NCI-H1092 treated with DMSO at 0.1 percent for 48 hours (cell line): ENCODE results near the gene SNAI1.
A peak's percentile ranks its signal among the peaks of the same experiment; 100 is the strongest.
"Not testable (repeated sequence)": the region's sequence is repeated elsewhere in the genome, so short reads cannot be mapped to it uniquely, and the experiment has no call there.

Source experiments
- DNase-seq: peaks from one replicate; lab custom pipeline; 2025; lab: John Stamatoyannopoulos, UW

Gene SNAI1

DNA sequence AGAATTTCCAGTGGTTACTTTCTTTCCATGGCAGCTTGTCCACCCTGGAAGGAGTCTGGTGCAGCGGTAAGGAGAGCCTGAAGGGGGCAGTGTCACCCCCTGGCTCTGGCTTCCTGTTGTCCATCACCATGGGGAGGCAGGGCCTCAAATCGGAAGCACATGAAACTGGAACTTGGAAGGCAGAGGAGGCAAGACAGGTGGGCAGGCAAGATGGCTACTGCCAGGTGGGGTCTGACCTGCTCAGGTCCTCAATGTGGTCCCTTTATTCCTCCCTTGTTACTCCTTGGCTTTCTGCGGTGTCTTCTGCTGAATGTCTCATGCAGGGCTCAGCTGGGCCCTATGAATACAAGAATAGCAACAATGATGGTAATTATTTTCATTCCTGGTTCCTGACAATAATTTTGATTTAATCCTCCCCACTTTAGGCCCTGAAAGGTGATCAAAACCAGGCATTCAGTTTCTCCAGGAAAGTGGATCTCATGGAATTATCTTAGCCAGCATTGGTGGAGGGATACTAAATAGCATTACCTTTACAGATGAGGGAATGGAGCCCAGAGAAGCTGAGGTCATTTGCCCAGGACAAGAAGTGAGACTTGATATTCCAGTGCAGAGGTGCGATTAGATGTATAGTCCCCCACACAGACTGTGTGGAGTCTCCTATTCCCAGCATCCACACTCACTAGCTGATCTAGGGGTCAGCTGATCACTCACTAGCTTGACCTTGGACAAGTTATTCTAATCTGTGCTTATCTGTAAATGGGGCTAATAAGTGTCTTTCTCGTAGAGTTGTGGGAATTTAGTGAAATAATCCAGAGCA, 17.6 kb upstream of the SNAI1 start:
- DNase-seq = no peak

DNA sequence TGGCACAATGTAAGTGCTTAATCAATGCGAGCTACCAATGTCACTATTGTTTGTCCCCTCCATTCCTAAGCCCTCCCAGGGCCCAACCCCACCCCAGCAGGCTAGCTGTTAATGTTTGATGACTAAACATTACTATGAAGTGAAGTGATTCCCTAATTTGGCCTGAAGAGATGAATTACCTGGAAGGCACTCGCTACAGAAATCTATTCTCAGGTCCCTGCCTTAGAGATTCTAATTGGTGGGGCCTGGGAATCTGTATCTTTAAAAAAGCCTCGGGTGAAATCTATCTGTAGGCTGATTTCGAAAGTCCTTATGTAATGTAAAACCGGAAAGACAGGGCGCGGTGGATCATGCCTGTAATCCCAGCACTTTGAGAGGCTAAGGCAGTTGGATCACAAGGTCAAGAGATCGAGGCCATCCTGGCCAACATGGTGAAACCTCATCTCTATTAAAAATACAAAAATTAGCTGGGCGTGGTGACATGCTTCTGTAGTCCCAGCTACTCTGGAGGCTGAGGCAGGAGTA, 16.9 kb upstream of the SNAI1 start:
- no peak for DNase-seq

DNA sequence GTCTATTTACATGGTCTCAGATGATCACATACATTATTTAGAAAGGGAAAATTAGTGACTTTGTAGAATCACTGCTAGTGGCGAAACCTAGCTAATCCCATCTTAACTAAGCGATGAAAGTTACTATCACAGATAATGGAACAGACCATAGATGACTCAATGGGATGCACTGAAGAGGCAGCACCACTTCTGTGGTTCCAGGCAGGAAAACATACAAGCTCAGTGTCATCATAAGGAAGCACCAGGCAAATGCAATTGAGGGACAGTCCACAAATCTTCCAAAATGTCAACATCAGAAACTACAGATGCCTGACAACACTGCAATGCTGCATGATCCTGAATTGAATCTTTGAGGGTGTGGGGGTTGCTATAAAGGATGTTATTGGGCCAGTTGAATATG, 15.9 kb upstream of the SNAI1 start:
- no peak for DNase-seq

DNA sequence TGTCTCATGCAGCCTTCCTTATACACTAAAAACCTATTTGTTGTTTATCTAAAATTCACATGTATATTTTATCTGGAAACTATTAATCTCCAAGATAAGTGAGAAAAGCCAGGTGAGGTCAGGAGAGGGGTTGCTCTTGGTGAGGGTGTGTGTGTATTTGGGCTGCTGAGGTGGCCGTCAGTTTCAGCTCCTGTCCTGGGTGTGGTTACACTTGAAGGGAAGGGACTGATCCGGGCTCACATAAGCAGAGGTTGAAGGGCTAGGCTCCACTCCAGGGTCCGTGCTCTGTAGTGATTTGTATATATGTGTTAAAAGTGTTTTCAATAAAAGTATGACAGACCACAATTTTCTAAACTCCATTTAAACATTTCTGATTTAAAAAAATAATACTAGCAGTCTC, 13.5 kb upstream of the SNAI1 start:
- DNase-seq = no peak

DNA sequence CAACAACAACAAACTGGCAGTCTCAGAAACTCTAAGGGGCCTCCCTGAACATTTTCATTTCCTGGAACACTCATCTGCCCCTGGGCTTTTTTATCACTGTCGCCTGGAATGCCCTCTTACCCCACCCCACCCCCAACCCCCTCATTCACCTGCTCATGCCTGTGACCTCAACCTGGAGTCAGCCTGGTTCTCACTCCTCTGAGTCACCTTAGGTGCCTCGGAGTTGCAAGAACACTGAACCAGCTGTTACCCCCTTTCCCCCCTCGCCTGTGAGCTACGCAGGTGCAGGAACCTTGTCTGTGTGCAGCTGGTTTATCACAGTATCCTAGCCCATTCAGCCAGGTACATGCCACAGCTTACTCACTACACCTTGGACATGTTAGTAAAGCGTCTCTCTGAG, 12.8 kb upstream of the SNAI1 start:
- DNase-seq = no peak

DNA sequence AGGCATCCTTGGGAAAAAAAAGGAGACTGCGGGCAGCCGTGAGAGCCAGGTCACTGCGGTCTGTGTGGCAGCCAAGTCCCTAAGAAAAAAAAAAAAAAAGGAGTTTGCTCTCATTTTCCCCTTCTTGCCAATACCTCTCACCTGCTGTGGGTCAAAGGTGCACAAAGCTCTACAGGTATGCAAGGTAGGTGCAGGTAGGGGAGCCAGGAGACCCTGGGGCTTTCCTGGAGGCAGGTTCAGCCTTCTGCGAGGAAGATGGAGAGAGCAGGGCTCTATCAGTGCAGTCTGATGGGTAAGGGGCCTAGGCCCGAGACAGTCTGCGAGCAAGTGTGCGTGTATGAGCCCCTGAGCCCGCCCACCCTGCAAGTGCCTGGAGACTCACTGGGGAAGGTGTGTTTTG, 12.3 kb upstream of the SNAI1 start:
- no peak for DNase-seq

DNA sequence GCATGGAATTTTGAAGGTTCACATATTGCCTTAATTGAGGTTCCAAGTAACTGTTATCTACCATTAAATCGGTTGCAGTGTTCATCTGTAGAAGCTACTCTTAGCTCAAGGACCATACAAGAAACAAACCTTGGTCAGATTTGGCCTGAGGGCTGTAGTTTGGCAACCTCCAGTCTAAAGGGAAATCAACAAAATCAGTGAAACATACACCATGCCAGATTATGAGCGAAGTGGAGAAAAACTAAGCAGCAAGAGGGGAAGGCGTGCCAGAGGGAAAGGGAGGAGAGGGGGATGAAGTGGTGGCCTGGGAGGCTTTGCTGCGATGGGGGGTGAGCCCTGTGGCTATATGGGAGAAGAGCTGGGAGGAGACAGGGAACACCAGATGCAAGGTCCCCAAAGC, 8.8 kb upstream of the SNAI1 start:
- no peak for DNase-seq

DNA sequence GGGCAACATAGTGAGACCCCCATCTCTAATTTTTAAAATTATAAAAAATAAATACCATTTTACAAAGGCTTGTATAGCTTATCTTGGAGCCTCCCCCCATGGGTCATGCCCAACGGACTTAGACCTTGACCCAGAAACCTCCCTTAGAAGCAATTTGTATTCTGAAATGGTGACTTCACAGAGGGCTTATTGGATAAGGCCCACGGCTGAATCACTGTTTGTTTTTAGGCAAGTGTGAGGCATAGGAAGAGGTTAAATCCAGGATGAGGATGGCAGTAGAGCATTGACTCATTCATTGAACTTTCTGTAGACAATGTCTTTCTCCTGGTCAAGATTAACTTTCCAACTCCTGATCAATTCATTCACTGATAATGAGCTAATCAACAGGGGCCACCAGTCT, 6.2 kb upstream of the SNAI1 start:
- DNase-seq = no peak

DNA sequence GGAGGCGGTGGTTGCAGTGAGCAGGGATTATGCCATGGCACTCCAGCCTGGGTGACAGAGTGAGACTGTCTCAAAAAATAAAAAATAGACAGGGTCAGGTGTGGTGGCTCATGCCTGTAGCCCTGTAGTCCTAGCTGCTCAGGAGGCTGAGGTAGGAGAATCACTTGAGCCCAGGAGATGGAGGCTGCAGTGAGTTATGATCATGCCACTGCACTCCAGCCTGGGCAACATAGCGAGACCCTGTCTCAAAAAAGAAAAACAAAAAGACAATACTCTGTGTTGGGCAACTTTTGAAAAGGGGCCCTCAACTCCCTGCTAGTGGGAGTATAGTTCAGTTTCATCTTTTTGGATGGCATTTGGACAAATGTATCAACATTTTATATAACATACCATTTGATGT, 5.0 kb upstream of the SNAI1 start:
- not testable (repeated sequence) for DNase-seq

DNA sequence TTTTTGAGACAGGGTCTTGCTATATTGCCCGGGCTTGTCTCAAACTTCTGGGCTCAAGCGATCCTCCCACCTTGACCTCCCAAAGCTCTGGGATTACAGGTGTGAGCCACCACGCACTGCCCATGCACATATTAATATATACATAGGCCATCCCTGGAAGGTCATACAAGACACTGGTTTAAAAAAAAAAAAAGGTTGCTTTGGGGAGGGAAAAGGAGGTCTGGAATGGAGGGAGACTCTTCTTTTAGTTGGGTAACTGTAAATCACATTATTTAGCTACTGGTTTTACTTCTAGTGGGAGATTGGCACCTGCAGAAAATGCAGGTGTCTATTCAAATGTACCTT, 4.1 kb upstream of the SNAI1 start:
- no peak for DNase-seq

DNA sequence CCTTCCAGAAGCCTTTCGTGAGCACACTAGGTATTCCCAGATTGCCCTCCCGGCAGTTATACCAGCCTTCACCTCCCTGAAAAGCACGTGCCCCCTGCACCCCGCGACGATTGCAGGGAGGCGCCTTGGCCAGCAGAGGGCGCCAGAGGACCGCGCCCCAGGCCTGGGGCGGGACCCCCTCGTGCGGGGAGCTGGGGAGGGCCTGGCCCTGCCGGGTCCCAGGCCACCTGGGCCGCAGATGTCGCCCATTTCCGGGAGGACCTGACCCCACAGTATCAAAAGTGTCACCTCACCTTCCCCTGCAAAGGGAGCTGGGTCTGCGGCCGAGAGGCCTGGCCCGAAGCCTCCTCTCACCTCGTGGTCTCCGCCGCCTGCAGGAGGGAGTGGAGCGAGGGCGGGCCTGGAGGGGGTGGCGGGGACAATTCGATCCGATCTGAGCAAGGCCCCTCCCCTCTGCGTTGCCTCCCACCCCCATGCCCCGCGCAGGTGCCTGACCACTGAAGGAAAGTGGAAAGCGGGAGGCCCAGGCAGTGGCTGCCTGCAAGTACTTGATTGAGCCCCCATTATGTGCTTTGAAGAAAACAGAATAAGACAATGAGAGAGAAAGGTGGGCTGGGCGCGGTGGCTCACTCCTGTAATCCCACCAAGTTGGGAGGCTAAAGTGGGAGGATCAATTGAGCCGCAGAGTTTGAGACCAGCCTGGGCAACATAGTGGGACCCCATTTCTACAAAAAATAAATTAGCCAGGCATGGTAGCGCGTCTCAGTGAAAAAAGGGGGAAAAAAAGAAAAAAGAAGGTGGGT, 3.5 kb upstream of the SNAI1 start:
- peak; percentile 14 for DNase-seq

DNA sequence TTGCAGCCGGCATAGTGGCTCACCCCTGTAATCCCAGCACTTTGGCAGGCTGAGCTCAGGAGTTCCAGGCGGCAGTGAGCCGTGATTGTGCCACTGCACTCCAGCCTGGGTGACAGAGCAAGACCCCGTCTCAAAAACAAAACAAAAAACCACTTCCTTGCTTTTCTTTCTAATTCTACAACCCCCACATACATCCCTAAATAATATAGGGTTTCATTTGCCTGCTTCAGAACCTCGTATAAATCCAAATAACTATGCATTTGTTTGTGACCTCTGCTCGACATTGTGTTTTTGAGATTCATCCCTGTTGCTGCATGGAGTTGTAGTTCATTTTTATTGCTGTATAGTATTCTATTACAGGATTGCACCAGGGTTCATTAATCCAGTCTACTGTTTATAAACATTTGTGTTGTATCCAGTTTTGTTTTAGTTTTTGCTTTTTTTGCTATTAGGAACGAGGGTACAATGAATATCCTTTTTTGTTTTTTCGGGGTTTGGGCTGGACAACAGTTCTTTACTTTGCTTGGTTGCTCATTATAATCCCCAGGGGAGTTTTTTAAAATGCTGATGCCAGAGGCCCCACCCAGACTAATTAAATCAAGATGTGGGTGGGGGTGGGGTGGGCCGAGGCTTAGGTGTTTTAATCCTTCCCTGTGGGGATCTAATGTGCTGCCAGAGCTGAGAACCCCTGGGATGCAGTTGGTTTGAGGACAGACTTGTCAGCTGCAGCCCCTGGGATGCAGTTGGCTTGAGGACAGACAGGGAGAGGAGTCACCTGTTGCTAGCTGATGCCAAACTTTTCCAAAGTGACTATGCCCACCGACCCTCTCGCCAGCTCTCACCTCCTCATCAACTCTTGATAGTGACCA, 2.4 kb upstream of the SNAI1 start:
- DNase-seq = no peak

DNA sequence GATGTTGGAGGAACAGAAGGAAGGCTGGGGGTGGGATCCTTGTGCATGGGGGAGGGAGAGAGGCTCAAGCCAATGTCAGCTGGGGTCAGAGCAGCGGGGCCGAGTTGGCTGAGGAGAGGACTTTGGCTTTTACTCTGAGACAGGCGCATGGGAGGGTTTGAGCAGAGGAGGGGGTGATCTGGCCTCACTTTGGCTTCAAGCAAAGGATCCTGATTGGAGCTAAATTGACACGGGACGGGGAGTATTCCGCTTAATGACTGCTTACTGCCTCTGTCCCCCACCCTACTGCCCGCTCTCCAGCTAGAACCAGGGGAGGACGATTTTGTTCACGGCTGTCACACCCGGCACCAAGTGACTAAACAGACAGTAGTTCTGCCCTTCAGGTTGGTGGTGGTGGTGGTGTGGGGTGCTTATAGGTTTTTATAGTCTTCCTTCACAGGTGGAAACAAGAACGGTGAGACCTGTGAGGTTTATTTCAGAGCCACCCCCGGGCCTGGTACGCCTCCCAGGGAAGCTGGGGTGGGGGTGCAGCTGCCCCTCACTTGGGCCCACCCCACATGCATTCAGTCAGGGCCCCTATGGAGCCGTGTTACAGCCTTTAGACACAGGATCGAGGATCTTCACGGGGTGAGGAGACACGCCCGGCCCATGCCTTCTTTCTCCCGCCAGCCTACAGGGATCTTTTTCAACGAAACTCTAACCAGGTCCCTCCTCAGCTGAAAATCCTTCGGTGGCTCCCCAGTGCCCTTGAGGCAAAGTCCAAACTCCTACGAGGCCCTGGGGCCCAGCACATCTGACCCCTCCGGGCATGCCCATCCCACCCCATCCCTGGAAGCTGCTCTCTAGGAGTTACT, 1.3 kb upstream of the SNAI1 start:
- no peak for DNase-seq

DNA sequence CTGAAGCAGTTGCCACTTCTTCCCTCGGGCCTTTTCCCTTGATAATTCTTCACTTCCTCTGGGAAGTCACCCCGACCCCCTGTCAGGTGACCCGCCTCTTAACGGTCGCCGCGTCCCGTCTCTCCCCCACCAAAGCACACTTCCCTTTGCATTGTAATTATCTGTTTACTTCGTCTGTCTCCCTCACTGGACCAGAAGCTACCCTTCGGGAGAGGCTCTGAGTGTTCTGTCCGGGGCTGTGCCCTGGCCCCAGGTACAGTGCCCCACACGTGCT, 771 bp upstream of the SNAI1 start:
- DNase-seq = no peak

DNA sequence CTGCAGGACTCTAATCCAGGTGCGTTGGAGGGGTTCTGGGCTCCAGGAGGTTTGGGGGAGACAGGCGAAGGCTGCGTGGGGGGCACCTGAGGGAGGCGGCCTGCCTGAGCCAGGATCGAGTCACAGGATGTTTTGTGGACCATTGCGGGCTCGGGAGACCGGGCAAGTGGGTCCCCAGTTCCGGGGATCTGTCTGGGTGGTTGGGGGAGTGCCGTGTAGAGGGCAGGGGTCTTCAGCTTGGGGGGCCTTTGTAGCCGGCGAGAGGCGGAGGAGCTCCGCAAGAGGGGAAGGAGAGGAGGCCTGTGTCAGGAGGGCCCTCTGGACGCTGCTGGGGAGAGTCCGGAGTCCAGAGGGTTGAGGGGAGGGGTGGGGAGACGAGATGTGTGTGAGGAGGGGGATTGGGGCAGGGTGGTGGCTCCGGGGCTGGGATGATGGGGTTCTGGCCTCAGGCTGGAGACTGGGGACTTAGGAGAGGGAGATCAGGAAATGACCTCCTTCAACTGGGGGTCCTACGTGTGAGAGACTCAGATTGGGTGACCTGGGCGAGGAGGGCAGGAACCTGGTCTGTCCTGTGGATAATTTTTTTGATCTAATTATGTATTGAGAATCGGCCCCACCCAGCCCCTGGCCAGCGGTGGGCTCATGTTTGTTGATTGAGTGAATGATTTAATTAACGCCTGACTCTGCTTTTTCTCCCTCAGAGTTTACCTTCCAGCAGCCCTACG, 505 bp downstream of the SNAI1 start:
- no peak for DNase-seq

DNA sequence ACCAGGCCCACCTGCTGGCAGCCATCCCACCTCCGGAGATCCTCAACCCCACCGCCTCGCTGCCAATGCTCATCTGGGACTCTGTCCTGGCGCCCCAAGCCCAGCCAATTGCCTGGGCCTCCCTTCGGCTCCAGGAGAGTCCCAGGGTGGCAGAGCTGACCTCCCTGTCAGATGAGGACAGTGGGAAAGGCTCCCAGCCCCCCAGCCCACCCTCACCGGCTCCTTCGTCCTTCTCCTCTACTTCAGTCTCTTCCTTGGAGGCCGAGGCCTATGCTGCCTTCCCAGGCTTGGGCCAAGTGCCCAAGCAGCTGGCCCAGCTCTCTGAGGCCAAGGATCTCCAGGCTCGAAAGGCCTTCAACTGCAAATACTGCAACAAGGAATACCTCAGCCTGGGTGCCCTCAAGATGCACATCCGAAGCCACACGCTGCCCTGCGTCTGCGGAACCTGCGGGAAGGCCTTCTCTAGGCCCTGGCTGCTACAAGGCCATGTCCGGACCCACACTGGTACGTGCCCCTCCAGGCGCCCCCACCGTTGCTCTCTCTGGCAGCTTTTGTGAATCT, 1.1 kb downstream of the SNAI1 start:
- no peak for DNase-seq

DNA sequence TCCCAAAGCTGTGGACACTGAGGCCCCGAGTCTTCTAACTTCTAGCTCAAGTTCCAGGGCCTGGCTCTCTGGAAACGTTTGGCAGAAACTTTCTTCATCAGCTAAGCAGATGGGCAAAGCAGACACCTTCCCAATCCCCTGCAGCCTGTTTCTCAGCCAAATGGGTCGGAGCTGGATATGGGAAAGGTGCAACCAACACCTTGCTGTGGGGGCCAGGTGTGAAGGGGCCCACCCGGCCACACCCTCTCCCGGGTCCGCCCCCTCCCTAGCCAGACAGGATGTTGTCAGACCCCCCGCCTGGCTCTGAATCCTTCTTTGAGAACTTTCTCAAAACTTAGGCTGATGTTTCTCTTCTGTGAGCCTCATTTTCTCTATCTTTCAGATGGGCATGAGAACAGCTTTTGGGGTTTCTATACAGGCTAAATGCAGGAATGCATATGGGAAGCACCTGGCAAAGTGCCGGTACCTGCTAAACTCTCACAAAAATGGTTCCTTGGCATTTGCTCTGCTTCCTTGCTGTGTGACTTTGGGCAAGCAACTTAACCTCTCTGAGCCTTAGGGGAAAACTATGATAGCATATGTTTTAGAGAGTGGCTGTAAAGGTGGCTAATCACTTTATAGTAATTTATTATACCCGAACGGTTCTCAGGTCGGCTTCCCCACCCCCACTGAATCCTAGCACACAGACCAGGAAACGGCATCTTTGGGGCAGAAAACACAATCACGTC, 1.8 kb downstream of the SNAI1 start:
- DNase-seq = no peak

DNA sequence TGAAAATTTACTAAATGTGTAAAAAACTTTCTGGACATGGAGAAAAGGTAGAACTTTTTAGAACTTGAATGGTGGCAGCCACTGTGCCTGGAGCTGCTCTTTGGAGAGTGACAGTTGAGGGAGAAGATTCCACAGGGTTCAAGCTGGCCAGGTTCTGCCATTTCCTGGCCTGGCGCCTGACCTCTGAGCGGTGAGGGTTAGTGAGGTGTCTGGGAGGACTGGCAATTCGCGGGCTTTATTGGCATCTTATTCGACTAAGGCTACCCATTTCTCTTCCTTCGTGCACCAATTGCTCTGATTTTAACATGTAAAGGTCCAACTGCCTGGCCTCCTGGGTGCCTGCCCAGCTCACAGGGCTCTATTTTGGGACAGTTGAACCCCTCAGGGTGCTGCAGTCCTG, 2.4 kb downstream of the SNAI1 start:
- DNase-seq = no peak

DNA sequence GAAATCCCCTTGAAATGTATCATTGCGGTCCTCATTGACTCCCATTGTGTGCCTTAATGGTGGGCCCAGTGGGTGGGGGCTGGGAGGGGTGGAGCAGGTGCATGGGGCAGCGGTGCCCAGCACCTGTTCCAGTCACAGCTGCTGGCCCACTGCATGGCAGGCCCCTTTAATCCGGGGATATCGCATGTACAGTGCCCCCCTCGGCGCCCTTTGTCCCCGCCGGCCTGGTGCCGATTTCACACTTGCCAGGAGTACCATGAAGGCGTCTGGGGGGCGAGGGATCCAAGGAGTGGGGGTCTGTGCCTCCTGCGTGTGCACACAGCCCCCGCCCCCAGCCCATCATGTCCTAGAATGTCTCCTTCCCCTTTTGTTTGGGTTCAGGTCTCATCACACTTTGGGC, 2.8 kb downstream of the SNAI1 start:
- no peak for DNase-seq

DNA sequence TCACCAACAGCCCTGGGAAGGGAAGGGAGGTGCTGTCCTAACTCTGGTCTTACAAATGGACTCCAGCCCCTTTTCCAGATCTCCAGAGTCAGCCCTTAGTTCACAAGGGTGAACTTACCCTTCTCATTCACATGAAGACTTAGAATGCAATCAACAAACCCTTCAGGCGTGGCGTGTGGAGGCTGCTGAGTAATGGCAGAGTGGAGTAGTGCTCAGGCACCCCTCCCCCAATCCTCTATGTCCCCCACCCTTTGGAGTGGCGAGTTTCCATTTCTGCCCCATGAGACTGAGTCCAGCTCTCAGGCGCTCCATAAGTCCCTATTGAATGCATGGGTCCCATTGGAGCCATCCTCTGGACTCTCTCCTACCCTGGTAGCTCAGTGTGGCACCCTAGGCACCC, 3.3 kb downstream of the SNAI1 start:
- DNase-seq = no peak
